GOT3 (cell line): ENCODE results near the gene GANC.

Source experiments
- DNase-seq: peaks from one replicate; lab custom pipeline; 2025; ENCODE audit warnings: mixed read lengths; lab: John Stamatoyannopoulos, UW

GANC gene

DNA sequence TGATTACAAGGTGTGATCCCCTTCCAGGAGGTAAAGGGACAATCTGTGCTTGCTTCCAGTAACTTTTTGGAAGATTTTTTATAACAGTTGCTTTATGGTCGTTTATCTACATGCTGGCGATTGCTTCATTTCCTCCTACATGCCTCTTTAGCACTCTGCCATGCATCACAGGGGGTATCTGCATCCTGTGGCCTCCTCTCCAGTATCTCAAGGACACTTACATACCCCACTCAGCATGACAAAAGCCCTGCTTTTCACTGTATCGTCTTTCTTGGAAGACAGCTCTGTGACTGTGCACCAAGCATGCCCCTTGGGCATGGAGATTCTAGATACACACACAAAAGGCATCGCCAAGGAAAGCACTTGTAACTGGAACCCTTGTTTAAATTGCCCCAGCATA is 111.6 kb downstream of the GANC start:
- no peak for DNase-seq

DNA sequence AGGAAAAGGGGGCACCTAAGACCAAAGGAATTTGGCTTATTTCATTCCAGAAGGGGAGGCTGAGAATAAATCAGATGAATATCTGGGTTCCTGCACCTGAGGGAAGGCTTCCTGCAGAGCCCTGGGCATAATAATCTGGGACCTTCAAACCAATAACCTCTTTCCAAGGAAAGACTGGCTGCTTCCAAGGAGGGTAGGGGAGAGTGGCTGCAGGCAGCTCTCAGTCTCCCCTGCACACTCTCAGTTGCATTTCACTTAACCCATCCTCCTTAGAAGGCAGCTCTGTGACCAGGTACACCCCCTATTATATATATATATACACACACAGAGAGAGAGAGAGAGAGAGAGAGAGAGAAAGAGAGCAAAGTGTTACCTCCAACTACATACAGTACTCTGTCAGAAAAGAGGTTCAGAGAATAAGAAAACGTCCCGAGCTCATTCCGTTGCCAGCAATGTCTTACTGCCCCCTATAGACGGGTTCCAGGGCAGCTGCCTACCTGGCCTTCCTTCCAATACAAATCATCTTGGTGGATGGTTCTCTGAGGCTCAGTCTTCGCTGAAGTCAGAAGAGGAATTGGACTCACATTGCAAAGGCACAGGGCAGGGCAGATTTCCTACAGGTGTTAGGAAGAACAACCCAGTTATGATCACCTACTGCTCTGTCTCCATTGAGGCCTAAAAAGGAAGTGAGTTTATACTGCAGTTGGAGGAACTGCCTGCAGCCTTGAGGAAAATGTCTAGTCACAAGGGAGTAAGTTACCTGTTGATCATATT is 112.4 kb downstream of the GANC start:
- no peak for DNase-seq

DNA sequence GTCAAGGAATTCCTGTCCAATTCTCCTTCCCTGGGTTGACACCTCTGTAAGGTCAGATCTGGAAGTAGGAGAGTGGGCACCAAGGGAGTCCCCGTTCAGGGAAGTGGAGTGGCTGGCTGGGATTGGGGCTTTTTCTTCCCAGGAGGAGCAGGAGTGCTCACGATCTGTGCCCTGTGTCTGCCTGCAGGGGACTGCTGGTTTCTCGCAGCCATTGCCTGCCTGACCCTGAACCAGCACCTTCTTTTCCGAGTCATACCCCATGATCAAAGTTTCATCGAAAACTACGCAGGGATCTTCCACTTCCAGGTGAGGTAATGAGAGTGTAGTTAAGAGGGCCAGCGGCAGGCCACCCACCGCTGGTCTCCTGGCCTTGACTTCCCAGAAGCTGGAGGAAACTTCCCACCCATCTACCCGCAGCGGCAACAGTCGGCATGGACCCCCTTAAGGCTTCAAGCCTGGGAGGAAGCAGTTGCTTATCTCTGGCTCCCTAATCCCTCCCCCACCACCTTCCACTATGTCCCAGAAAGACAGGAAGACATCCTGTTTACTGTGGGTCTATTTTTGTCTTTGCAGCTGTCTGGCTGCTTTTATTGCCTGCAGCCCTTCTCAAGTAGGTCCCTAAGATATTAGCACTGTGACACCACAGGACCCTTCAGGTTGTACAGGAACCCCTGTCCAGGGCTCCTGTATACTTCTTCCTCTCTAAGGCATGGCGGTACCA is 113.1 kb downstream of the GANC start:
- no peak for DNase-seq

DNA sequence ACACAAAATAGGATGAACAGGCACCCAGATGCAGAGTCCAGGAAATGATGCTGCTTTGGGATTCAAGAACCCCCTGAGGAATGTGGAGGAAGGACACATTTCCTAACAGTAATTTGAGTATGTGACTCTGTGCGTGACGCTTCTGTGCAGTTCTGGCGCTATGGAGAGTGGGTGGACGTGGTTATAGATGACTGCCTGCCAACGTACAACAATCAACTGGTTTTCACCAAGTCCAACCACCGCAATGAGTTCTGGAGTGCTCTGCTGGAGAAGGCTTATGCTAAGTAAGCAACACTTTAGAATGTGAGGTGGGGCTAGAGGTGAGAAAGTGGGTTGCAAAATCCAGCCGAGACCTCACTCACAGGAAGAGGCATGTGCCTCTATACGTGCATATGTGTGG is 114.6 kb downstream of the GANC start:
- no peak for DNase-seq

DNA sequence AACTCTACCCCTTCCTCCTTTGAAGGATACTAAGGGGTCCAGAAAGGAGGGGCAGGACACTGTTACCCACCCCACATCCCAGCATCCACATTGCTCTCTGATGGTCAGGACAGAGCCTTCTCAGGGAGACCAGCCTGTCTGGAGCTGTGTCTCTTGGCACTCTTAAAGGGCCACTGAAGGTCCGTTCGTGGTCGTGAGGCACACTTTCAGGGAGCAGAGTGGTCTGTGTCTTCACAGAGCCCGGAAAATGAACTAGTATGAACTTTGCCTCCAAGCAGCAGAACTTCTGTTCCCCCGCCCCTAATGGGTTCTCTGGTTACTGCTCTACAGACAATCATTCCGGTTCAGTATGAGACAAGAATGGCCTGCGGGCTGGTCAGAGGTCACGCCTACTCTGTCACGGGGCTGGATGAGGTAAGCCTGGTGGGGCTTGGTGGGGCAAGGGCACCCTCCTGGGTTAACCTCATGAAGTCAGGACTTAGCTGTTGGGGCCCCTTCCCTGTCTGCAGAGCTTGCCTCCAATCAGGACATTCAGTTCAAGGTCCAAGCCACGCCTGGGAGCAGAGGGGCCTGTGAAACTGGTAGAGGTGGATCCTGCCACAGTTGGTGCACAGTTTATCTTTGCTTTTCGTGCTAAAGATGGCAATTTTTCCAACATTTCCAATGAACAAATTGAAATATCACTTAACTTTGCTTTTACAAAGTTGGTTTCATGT is 119.5 kb downstream of the GANC start:
- no peak for DNase-seq

DNA sequence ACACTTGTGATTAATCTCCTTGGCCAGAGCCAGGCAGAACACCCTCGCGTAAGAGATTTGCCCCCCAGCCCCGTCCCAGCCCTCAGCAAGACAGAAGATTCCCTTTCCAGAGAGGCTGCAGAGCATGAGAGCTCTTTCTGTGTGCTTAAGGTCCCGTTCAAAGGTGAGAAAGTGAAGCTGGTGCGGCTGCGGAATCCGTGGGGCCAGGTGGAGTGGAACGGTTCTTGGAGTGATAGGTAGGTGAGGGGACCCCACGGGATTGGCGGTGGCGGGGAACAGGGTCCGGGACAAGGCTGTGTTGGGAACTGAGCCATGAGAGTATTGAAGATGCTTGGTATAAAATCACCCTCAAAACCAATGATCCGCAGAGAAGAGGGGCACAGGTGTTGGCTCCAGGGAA is 121.1 kb downstream of the GANC start:
- no peak for DNase-seq

DNA sequence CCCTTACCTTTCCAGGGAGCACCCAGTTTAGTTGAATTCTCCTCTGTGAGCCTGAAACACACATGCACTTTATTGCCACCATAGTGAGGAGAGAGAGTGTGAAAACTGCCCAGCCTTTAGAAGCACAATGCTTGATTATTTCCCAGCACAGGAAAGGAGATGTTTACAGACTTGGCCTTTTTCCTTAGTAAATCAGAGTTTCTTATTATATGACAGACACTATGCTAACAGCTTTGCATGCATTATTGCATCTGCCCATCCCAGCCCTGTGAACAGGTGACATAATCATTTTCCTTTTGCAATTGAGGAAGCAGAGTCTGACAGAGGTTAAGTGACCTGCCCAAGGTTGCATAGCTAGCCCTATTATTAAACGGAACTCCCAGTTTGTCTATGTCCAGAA is 122.8 kb downstream of the GANC start:
- DNase-seq, result no peak

DNA sequence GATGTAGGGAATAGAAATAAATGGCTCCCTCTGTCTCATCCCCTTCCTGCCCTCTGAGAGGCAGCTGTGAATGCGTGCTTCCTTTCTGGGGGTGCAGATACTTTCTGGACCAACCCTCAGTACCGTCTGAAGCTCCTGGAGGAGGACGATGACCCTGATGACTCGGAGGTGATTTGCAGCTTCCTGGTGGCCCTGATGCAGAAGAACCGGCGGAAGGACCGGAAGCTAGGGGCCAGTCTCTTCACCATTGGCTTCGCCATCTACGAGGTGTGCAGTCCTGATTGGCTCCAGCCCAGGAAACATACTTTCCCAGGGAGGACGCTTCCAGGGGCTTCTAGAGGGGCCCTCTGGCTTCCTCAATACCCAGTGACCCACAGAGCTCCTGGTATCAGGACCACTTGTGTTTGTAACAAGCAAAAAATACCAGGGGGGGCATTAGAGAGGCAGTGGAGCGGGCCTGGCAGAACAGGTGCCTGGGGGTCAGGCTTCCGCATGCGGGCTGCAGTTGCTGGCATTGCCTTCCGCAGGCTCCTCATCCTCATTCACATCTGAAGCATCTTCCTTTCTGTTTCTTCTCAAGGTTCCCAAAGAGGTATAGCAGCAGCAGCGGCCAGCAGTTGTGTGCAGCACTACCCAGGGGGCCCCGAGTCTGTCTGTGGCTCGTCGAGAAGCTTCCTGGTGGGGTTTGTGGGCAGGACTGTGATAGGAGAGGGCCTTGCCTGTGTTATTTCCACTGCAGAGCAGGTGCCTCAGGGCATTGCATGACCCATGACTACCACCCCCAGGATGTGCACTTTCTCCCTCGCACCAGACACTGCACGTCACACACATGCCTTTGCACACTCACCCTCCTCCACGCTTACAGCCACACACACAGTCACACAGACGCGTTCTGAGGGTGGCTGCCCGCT is 128.8 kb downstream of the GANC start:
- no peak for DNase-seq

DNA sequence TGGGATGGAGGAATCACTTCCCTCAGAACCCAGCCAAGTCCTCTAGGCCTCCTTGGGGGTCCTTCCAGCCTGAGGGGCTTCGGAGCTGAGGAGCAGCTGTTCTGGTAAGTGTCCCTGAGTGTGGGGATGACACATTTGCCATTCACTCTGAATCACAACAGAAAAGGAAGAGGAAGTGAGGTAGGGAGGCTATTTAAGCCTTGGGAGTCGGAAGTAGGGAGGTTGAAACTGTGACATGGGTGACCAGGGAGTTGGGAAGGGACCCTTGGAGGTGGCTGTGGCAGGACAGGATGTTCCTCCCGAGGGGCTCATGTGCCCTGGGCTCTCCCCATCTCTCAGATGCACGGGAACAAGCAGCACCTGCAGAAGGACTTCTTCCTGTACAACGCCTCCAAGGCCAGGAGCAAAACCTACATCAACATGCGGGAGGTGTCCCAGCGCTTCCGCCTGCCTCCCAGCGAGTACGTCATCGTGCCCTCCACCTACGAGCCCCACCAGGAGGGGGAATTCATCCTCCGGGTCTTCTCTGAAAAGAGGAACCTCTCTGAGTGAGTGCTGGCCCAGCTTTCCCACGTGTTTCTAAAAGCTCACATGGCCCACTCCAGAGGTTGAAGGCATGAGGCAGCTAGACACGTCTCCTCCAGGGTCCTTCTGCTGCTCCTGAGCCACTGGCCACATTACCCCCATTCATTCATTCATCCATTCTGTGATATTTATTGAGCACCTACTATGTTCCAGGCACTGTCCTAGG is 129.6 kb downstream of the GANC start:
- DNase-seq, result no peak

DNA sequence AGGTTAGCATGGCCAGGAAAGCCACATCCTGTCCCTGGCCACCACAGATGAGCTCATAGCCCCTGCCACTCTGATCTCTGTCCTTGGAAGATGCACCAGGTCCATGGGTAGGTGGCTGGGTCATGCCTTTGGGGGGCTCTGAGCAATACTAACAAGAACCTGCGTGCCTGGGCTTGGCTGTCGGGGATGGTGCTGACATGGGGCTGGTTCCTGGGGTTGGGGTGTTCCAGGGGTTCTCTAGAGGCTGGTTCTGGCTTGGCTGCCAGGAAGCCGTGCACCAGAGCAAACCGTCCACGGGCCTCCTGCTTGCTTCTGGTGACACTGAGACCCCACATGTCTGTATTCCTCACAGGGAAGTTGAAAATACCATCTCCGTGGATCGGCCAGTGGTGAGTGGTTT is 130.4 kb downstream of the GANC start:
- DNase-seq, result no peak

DNA sequence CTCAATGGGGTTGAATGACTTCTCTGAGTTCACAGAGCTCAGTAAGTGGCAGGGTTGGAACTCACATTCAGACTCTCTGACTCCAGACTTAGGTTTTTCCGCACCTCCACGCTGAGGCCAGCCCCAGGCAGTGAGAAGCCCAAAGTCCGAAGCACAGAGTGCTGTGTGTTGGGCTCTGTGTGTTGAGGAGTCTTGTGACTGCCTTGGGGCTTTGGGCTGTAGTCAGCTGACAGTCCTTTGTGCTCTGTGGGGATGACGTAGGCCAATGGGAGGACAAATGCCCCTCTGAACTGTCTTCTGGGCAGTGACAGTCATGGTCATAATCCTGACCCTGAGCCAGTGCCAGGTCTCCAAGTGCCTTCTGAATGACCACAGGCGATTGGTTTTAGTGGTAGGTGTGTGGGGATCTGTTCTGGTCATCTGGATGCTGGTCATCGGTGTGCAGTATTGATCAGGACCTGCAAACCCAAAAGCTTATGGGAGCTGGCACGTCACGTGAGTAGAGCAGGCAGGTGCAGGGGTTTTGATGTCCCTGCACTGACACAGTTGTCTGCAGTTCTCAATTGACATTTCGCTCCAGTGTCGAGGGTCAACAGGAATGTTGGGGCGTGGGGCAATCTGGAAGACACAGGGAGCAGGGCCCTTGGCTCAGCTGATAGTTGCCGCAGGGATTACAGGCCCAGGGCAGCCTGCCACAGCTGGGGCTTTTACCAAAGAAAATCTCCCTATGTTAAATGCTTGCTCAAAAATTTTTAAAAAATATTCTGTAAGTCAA is 131.6 kb downstream of the GANC start:
- DNase-seq, result no peak

DNA sequence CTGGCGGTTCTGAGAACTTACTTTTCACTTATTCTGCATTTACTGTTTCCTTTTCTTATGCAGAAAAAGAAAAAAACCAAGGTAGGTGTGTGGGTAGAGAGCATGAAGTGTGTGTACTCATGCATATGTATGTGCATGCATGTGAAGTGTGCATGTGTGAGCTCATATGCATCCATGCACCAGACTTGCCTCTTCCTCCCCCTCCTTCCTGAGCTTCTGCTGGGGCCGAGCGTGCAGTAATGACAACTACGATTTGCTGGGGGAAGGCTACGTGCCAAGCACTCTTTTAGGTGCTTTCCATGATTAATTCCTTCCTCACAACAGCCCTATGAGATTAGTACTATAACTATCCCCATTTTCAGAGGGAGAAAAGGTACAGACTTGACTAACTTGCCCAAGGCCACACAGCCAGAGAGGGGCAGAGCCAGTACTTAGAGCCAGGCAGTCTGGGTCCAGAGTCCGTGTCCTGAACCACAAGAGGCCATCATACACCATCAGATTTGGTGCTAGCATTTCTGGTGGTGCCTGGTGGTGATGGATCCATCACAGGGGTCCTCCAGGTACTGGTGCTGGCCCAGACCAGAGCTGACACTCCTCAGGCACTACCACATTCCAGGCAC is 133.0 kb downstream of the GANC start:
- DNase-seq, result no peak
